ENCODE results near the gene STARD3.

DNA sequence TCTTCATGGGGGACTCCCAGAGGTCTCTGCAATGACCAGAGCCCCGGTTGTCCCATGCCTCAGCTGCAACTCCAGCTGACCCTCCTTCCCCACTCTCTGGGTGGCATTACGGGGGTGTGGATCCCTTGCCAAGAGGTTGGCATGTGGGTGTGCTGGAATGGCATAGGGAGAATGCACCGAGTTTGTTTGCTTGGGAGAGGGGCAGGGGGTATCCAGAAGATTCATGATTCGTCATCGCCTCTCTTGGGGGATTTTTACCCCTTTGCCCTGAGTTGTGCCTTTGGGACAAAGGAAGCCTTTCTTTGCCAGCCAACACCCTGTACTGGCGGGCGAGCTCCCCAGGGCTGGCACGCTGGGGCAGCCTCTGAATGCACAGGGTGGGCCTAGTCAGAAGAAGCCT is 69.4 kb downstream of the STARD3 start:
- TF ChIP-seq CTCF (IDR thresholded peaks at IDR 0.05) (no peak), POLR2A (IDR thresholded peaks at IDR 0.05) (no peak)
